Thyroid gland (tissue), 4 donors: ENCODE results near the gene ZG16B.

Experiments used
- CTCF ChIP-seq, 6 experiments: fragments of 200-600 bp in 3 of 6; fragments of 450-650 bp in 3 of 6; sonication (generic) in 3 of 6; IDR thresholded peaks; one replicate each; pipeline ENCODE4 v1.5.1; 2016 to 2019; ENCODE audit warnings: antibody characterized with exemption in 6 of 6, mild to moderate bottlenecking in 2 of 6, inconsistent platforms in 1 of 6, moderate library complexity in 1 of 6
- POLR2A ChIP-seq, 2 donors: fragments of 450-650 bp; IDR thresholded peaks; one replicate each; pipeline ENCODE4 v1.6.1; 2017; ENCODE audit warnings: antibody characterized with exemption in 2 of 2, mild to moderate bottlenecking in 2 of 2, moderate library complexity in 1 of 2

- TF ChIP-seq CTCF (IDR thresholded peaks at IDR 0.05) (no peak), POLR2A (IDR thresholded peaks at IDR 0.05) (no peak)
These were observed 5.5 kb upstream of the ZG16B start for GRCh38 chr16:2824626-2825025.
